ENCODE measurements around the gene PDS5A. TPM values are rescaled to one million over a fixed set of nuclear protein-coding genes. Genes with fewer than 3 reads are reported as not detected.

The PDS5A gene
- total and polyA plus RNA-seq, 2 donors (not counting 3 experiments of a cell fraction or from before 2014, with no cell fraction given), result 17.5 to 80.8 TPM

DNA sequence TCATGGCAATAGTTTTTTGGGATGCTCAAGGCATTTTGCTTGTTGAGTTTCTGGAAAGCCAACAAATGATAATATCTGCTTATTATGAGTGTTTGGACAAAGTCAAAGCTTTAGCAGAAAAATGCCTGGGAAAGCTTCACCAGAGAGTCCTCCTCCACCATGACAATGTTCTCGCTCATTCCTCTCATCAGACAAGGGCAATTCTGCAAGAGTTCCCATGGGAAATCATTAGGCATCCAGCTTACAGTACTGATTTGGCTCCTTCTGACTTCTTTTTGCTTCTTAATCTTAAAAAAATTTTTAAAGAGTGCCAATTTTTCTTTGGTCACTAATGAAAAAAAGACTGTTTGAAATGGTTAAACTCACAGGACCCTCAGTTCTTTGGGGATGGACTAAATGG, 143.4 kb downstream of the PDS5A start:
- DNase-seq (ENCODE audit: low read depth, low spot score) (no peak), FAIRE-seq (peak; percentile 8)
- Histone ChIP-seq H3K9ac (replicated peaks; ENCODE audit: extremely low read depth, insufficient read depth, low read length) (no peak overlapping the region), H3K9me3 (replicated peaks; ENCODE audit: control insufficient read depth, insufficient read depth, low read length) (no peaks in the 10 kb centered on the region), H3K9me1 (replicated peaks; ENCODE audit: control insufficient read depth, extremely low read depth, insufficient read depth, low read length) (no peaks in the 10 kb centered on the region), H3K36me3 (ENCODE audit: control insufficient read depth in 2 of 2, extremely low read depth in 1 of 2, insufficient read depth in 2 of 2, low read length in 2 of 2) (peaks cover 16 to 26% of the 10 kb centered on the region in 2 experiments), H3K4me2 (ENCODE audit: insufficient read depth, low read length) (no peak overlapping the region), H3K4me1 (ENCODE audit: control insufficient read depth, extremely low read depth, insufficient read depth, low read length) (no peaks in the 10 kb centered on the region), H3K4me3 (replicated peaks in 1 of 3; ENCODE audit: insufficient read depth in 1 of 3, low read depth in 1 of 3, low read length in 3 of 3) (no peak overlapping the region), H3K79me2 (ENCODE audit: control insufficient read depth, insufficient read depth, low read length) (no peaks in the 10 kb centered on the region), H2AFZ (ENCODE audit: low read depth, low read length) (no peak overlapping the region), H3K27ac (ENCODE audit: insufficient read depth, low read depth, low read length) (no peak overlapping the region), H3K27me3 (ENCODE audit: control insufficient read depth in 2 of 2, insufficient read depth in 2 of 2, low read length in 2 of 2) (no peaks in the 10 kb centered on the region), H4K20me1 (replicated peaks; ENCODE audit: control insufficient read depth, extremely low read depth, insufficient read depth, low read length) (no peaks in the 10 kb centered on the region)
- intact Hi-C loops (cut with micrococcal nuclease) (no loop called here), dilution Hi-C loops (cut with MboI; ENCODE audit: extremely low pct_ligation_motif_present, low sequenced_read_pairs) (no loop called here)
- no peak for TF ChIP-seq GATA2 (IDR thresholded peaks at IDR 0.05; ENCODE audit: insufficient read depth, insufficient read length, low read depth, low read length)
- no peak for TF ChIP-seq EZH2 (IDR thresholded peaks at IDR 0.05; ENCODE audit: borderline replicate concordance, low read depth, low read length, severe bottlenecking)
- TF ChIP-seq FOS (IDR thresholded peaks at IDR 0.05; ENCODE audit: borderline replicate concordance, insufficient read depth, low read length), result no peak
- no peak for TF ChIP-seq POLR2AphosphoS5 (IDR thresholded peaks at IDR 0.05; ENCODE audit: insufficient read depth, low read depth, low read length)
- TF ChIP-seq MYC (IDR thresholded peaks at IDR 0.05; ENCODE audit: low read depth, low read length), result no peak
- TF ChIP-seq CTCF (IDR thresholded peaks at IDR 0.05; ENCODE audit: extremely low read depth in 1 of 2, insufficient read depth in 1 of 2, low read depth in 1 of 2, low read length in 2 of 2), result no peak
- TF ChIP-seq POLR2A (IDR thresholded peaks at IDR 0.05; ENCODE audit: low read depth, low read length), result no peak
- TF ChIP-seq, protein P1, sequence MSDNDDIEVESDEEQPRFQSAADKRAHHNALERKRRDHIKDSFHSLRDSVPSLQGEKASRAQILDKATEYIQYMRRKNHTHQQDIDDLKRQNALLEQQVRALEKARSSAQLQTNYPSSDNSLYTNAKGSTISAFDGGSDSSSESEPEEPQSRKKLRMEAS (IDR thresholded peaks at IDR 0.05; ENCODE audit: insufficient read depth, insufficient read length), result no peak
- no peak for TF ChIP-seq JUN (IDR thresholded peaks at IDR 0.05; ENCODE audit: borderline replicate concordance, insufficient read depth, insufficient read length, low read depth)
- ChIA-PET POLR2A (no interaction called here), CTCF (interaction anchor here (1.2 to 1.7 kb wide), 3 partner anchors 9 to 365 kb away, joined by 3 to 4 read pairs (median 3); no protein-coding TSS in a partner anchor)
- BruUV-seq (replicated peaks), result no TSS peak
